Stimulated activated CD4-positive, alpha-beta T cell treated with anti-CD3 and anti-CD28 coated beads, Interleukin-4, amount 100 ng/mL, for 24 hours (primary cell): Measurements from ENCODE around the gene PTK7.
"Not testable (repeated sequence)": the region's sequence is repeated elsewhere in the genome, so short reads cannot be mapped to it uniquely, and the experiment has no call there.

Experiments
- DNase-seq: peaks from one replicate; pipeline ENCODE4 v3.0.0-alpha.2; 2020

Gene PTK7

DNA sequence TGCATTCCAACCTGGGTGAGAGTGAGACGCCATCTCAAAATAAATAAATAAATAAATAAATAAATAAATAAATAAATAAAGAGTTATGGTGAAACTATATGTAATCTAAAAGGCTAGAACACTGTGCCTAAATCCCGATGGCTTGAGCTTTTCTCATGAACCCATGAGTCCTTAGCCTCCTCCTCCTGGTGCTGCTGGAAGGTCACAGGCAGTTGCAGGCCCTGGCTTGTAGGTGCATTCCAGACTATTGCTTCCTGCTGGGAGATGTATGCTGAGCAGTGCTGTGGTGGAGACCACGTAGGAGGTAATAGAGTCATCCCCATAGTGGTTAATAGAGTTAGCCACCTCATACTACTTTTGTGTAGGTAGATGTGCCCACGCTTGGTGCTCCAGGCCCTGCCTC is 12.5 kb downstream of the PTK7 start:
- DNase-seq: no peak

DNA sequence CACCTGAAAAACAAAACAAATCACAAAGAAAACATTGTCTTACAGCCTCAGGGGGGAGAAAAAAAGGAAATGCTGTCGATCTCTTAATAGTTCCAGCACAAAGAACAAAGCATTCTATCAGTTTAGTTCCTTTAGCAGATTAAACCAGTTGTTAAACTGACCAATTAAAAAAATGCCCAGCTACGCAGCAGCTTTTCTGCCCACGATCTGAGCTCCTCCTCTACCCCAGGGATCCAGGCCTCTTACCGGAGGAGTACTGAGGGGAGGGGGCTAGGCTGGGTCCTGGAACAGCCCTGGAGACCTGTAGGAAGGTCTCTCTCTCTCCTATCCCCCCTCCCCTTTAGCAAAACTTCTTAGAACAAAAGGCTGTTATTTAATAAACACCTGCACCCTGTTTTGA is 13.4 kb downstream of the PTK7 start:
- DNase-seq: no peak

DNA sequence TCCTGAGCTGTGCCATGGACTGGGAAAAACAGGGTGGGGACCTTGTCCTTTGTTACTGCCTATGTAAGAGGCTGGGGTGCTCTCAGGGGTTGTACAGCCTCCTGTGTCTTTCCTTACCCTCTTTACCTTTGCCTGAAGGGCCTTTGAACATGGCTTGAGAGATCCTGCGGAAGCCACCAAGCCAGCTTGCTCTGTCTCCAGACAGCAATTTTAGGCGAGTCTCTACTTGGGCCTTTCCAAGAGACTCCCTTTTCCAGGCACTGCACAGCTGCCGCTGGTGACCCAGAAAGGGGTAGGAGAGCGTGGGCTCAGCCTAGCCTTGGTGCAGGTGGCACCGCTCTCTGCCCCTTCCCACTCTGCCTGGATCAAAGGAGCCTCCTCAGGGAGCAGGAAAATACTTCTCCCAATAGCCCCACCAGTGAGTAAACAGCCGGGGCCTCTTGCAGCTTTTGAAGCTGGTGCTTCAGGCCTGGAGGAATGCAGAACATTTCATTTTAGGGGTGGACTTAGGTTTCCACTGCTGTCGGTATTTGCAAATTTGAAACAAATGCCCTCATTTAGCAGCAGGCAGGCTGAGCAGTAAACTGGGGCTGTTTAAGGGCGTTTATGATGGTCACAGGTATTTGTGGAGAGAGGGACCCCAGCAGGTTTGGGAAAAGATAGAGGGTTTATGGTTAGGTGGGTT is 13.9 kb downstream of the PTK7 start:
- DNase-seq: no peak

DNA sequence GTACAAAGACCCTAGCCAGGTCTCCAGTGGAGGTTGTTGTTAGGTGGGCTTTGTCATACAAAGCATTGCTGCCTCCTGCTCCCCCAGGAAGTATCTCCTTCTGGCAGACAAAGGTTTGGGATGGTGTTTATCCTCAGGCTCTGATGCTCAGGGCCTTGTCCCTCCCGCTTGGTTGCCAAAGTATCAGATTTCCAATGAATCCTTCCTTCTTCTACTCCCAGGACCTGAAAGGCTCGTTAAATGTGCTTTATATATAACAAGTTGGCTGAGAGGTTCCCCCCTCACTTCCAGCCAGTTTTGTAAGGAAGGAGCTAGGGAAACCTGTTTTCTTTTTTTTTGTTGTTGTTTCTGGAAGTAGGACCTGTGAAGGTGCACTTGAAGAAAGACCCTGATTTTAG is 14.4 kb downstream of the PTK7 start:
- no peak for DNase-seq

DNA sequence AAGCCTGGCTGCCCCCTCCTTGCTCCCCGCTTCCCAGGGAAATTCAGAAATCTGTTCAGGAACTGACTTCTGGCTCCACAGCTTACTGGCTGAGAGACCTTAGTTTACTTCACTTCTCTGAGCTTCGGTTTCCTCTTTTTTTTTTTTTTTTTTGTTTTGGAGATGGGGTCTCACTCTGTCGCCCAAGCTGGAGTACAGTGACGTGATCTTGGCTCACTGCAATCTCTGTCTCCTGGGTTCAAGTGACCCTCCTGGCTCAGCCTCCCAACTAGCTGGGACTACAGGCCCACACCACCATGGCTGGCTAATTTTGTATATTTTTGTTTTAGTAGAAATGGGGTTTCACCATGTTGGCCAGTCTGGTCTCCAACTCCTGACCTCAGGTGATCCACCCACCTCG is 14.9 kb downstream of the PTK7 start:
- DNase-seq: no peak

DNA sequence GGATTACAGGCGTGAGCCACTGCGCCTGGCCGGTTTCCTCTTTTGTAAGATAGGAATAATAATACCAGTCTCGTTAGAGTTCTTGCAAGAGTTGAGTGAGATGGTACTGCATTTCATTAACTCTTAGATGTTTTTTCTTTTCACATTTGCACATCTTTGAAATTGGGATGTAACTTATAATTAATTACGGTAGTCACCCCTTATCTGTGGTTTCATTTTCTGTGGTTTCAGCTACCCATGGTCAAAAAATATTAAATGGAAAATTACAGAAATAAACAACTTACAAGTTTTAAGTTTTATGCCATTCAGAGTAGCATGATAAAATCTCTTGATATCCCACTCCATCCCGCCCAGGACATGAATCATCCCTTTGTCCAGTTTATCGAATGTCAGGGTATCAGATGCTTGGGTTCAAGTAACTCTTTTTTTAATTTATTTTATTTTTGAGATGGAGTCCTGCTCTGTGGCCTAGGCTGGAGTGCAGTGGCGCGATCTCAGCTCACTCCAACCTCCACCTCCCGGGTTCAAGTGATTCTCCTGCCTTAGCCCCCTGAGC is 15.4 kb downstream of the PTK7 start:
- no peak for DNase-seq

DNA sequence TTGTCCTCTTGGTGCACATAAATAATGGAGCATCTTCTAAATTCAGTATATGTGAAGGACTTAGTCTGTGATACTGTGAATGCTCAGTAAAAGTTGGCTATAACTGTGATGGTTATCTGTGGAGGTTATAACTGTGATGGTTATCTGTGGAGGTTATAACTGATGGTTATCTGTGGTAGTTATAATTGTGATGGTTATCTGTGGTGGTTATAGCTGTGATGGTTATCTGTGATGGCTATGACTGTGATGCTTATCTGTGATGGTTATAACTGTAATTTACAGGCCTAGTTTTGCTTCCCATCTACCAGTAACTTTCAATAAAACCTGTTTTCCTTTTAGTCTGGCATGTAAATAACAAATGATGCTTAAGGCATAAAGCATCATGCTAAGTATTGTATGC is 16.5 kb downstream of the PTK7 start:
- no peak for DNase-seq

DNA sequence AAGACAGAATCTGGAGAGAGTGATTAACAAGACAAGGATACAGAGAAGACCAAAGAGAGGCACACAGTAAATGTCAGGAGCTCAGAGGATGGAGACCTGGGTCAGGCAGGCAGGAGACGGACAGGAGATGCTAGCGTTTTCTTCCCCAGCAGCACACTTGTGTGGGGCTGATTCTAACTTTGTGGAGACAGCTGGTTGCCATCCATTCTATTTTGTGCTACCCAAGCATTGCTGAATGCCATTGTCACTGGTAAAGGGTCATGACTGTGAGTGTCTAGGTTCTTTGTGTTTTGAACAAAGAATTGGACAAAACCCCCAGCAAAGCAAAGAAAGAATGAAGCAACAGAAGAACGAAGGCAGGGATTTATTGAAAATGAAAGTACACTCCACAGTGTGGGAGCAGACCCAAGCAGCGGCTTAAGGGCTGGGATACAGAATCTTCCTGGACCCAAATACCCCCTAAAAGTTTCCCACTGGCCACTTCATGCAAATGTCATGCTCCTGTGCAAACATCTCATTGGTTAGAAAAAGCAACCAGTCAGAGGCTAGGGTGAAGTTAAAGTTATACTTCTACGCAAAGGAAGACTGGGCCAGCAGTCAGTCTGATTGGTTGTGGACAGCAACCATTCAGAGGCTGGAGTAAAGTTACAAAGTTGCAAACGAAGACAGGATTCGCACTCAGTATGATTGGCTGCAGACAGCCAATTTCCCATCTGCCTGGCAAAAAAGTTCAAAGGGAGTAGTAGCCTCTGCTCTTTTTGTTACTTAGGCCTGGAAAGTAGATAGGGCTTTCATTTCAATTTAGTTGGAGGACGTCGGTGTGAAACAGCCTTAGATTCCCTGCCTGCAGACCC is 17.5 kb downstream of the PTK7 start:
- DNase-seq: no peak

DNA sequence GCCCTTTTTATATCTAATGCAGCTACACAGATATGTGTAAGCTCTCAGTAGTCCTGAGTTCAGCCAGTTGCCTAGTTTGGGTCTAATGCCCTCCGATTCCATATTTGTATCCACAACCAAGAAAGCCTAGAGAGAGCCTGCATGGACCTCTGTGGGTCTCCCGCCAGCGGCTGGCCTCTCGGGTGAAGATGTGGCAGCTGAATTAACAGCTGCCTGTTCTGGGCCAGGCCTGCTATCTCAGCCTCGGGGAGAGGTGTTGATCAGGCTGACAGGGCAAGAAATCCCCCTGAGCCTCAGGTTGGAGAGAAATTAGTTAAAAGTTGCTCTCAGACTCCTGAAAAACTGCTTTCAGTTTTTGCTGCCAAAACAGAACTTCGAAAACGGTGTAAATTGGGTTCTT is 19.8 kb downstream of the PTK7 start:
- no peak for DNase-seq

DNA sequence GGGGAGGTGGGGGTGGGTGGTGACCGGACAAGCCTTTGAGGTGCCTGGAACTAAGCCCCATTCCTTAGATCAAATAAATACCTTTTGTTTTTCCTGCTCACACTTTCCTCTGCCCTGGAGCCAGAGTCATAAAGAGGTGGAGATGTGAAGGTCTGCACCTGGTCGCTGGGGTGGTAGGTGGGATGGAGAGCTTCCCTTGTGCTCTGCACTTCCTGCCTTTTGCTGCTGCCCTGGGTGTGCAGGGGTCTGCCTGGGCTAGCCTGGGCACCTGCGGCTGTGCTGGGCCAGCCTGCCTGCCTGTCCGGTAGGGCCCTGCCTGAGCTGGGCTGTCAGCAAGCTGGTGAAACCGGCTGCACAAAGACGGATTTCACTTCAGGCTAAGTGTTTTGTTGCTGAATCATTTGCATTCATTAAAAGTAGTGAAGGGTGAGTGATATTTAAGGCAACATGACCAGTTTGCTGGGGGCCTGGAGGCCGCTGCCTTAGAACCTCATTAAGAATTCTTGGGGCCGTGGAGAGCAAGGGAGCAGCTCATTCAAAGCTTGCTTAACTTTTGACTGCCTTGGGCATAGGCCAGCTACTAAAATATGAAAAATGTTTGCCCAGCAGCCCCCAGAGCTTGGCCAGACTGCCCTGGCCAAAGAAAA is 20.5 kb downstream of the PTK7 start:
- no peak for DNase-seq

DNA sequence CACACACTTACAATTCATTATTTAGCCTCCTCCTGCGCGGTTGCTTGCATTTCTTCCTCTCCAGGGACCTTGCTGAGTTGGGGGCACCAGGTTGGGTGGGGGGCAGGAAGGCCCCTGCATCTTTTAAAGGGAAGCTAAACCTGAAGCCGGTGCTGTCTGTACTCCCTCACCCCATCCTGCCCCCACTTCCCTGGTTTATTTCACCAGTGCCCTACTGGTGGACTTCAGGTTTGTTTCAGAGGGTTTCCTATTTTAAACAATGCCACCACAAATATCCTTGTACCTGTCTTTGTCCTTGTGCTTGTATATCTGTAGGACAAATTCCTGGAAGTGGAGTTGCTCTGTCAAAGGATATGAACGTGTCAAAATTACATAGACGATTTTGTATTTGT is 21.0 kb downstream of the PTK7 start:
- no peak for DNase-seq

DNA sequence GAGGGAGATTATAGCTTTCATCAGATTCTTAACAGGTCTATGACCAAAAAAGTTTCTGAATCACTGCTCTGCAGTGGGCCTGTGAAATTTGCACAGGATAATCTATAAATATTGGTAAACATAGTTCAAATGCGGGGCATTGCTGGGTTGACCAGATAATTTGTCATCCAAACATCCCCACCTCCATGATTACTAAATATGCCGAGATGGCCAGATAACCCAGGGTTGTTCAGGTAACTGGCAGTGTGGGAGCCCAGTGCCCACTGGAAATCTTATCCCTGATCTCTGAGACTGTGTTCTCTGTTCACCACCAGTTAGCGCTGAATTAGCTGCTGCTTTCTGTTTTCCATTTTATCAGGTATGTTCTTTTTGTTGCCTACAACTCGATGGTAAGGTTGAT is 21.4 kb downstream of the PTK7 start:
- no peak for DNase-seq

DNA sequence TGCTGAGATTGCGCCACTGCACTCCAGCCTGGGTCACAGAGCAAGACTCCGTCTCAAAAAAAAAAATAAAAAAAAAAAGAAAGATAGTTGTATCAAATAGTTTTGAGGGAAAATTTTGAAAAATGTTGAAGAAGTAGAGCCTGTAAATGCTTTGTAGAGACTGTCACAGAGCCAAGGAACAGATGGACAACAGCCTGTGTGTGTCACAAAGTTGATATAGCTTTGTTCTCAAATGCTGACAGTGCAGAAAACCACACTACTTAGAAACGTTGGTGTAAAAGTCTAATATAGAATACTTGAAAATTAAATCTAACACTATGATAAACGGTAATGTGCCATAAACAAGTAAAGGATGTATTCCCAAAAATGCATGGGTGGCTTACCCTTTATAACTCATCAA is 25.4 kb downstream of the PTK7 start:
- no peak for DNase-seq

DNA sequence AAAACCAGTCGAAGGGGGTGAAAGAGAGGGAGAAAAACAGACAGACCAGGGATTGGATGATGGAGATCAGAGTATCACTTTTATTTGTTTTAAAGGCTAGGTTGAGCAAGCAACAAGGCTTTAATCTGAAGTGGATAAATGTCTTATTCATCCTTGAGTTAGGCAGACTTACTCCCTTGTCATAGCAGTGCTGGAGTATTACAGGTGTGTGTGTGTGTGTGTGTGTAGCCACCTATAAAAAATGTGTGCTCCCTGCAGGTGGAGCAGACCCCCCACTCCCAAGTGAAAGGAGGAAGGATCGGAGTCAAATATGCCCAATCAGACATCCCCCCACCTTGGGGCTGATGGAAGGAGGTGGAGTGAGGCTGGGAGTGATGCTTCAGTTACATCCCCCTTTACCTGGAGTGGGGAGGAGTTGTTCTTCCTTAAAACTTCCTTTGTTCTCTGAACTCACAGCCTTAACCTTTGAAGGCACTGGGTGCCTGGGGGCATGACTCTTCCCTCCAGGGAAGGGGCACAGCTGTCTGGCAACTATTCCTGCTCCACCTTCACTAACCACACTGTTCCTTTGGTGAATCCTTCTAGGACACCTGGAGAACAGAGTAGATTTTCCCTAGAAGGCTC is 27.3 kb downstream of the PTK7 start:
- no peak for DNase-seq

DNA sequence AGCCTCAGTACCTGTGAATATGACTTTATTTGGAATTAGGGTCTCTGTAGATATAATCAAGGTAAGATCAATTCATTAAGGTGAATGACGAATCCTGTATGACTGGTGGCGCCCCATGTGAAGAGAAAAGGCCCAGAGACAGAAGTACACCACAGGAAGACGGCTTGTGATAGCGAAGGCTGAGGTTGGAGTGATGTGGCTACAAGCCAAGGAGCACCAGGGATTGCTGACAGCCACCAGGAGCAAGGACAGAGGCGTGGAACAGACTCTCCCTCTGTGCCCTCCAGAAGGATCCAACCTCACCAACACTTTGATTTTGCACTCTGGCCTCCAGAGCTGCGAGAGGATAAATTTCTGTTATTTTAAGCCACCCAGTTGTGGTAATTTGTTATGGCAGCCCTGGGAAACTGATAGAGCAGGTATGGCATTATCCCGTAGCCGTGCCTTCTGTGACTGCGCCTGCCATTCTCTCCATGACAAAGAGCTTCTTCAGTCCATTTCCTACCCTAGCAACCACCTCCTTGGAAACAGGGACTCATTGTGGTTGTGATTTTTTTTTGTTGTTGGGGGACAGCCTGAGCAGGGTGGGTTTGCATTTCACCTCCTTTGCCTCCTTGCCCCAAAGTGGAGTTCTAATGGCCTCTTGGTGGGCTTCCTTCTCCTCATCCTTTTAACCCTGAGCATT is 29.6 kb downstream of the PTK7 start:
- DNase-seq: no peak

DNA sequence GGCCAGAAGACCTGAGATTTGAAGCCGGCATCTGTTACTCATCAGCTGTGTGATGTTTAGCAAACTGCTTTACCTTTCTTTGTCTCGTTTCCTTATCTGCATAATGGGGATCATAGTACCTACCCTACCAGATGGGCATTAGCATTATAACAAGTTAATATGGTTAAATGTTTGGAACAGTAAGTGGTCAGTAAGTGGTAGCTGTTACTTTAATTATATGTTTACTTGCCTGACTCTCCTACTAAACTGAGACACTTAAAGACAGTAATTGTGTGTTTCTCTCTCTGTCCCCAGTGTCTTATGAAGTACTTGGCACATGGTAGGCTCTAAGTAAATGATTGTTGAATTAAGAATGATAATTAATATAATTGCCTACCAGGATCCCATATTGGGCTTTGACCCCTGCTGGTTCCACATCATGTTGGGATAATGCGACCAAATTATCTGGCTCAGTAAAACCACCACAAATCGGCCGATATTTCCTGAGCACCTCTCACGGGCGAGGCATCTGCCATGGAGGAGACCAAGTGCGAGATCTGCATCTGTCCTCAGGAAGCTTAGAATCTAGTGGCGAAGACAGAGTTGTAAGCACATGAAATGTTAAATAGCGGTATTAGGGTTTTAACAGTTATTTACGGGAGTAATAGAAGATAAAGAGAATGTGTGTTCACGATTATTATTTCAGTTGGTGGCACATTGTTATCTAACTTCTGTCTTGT is 31.4 kb downstream of the PTK7 start:
- no peak for DNase-seq

DNA sequence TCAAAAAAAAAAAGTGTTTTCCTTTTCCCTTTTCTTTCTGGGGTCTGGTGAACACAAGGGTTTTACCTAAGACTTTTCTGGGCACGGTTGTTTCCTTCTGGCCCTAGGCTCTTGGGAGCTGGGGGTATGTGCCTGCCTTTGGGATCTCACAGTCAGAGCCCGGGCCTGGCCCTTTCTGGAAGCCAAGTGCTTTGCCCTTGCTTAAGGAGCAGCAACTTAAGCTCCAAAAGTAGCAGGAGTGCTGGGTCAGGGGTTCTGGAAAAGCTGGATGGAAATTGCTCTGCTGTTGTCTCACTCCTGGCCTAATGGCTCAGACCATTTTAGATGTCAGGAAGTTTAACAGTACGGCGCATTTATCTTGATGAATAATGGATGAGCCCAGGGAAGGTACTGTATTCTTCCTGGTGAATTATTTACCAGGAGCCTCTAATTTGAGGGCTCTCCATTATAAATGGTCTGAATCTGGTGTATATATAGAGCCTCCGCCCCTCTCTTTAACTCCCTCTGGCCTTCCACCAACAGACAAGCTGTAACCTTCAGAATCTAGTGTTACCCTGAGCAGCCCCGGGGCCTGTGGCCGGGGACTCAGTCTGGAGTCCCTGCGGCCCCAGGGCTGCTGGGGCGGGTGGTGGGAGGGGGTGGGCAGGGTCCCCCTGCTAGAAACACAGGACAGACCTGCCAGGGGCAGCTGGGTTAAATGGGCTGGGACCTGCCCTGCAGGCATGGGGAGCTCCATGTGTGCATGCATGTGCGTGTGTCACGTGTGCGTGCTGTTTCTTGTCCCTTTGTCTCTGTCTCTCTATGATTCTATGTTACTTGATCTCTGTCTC is 37.5 kb downstream of the PTK7 start:
- DNase-seq: no peak

DNA sequence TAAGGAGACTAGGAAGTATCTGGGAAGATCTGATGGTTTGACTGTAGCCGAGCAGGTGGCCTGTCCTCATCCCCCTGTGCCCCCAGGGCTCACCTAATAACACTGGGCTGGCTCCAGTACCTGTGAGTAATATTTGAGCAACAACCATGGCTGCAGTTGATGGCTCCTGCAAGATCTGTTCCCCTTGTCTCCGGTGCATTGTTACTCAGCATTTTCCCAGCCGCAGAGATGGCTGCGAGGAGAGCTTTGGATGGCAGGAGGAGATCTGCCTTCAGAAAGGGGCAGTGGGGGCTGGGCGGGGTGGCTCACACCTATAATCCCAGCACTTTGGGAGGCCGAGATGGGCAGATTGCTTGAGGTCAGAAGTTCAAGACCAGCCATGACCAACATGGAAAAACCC is 39.3 kb downstream of the PTK7 start:
- DNase-seq: no peak

DNA sequence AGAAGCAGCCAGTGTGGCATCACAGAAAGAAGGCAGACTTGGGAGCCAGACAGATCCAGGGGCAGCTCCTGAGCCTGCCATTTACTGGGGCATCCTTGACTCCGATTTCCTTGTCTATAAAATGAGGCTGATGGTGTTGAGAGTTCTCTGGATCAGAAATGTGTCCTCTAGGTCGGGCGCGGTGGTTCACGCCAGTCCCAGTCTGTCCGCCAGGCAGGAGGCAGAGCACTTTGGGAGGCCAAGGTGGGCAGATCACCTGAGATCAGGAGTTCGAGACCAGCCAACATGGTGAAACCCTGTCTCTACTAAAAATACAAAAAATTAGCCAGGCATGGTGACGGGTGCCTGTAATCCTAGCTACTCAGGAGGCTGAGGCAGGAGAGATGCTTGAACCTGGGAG is 41.4 kb downstream of the PTK7 start:
- not testable (repeated sequence) for DNase-seq

DNA sequence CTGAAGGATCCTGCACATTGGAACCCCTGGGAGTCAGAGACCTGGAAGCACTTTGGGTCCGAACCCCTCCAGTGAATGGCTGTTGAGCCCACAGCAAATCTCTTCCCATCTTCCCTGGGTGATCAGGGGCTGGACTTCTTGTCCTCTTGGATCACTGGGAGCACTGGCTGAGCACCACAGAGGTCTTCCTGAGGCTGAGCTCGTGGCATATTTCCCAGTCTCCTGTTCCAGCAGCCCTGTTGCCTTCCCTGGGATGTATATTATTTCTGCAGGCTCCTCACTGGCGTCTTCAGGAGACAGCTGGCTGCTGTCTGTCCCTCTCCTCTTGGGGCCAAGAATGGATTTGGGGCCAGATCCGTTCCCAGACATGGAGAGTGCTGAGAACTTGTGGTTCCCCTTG is 43.4 kb downstream of the PTK7 start:
- no peak for DNase-seq

DNA sequence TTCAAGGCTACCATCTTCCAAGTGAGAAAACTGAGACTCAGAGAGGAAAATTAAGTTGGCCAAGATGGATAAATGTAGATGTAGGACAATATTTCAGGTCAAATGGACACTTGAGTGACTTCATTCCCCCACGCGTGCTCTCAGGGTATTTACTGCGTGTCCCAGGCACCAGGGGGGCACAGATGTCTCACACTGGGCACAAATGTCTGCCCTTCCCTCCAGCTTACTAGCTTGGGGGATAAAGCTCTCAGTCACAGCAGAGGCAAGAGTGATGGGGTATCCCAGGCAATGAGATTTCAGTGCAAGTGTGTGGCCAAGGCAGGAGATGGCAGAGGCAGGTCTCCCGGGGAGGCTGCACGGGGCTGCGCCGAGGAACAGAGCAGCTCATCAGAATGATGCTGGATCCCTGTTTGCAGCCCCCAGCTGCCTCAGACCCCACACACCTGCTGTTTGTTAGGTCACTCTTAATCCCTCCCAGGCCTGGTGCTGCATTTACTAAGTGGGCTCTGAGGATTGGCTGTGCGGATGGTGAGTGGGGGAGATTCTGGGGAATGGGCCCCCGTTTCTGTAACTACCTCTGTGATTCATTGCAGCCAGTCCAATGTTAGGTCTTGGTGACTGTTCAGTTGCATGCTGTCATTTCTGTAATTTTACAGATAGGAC is 44.1 kb downstream of the PTK7 start:
- DNase-seq: no peak
